Left ventricle myocardium inferior (tissue), 1 donor: ENCODE results near the gene WDR46. TPM values are rescaled to one million over a fixed set of nuclear protein-coding genes. Genes with fewer than 3 reads are reported as not detected.

ENCODE experiments used
- DNase-seq: peaks from one replicate; pipeline ENCODE4 v3.0.0-alpha.2; 2020
- H3K27ac ChIP-seq: fragments of 200-600 bp; replicated peaks from 2 replicates; pipeline ENCODE4 v1.8.0; 2021
- H3K27me3 ChIP-seq: fragments of 200-600 bp; 2 replicates; pipeline ENCODE4 v1.8.0; 2021; ENCODE audit warnings: low read depth
- H3K36me3 ChIP-seq: fragments of 200-600 bp; 2 replicates; pipeline ENCODE4 v1.8.0; 2021
- H3K4me1 ChIP-seq: fragments of 200-600 bp; 2 replicates; pipeline ENCODE4 v1.8.0; 2021
- H3K4me3 ChIP-seq: fragments of 200-600 bp; 2 replicates; pipeline ENCODE4 v1.8.0; 2021; ENCODE audit warnings: mild to moderate bottlenecking, moderate library complexity
- H3K9me3 ChIP-seq: fragments of 200-600 bp; replicated peaks from 2 replicates; pipeline ENCODE4 v1.8.0; 2021
- CTCF ChIP-seq: fragments of 200-600 bp; IDR thresholded peaks from 2 replicates; pipeline ENCODE4 v1.8.0; 2021; ENCODE audit warnings: antibody characterized with exemption, mild to moderate bottlenecking, borderline replicate concordance
- intact Hi-C: fragments of 100-400 bp; cut with micrococcal nuclease; formaldehyde crosslinking; loops from one replicate; pipeline ENCODE4 v1.11.0; 2022
- total RNA-seq: library from RNA; stranded (reverse); fragmentation: NEBNext Ultra II Directional; extraction: Animal tissue kit (Norgen Biotek cat#: 25700); gene quantifications from one replicate; pipeline ENCODE4 v1.2.1, GENCODE V29; 2021
- donor health status: DM: no; HTN: yes; CAD: no; lungs with severe emphysema.

WDR46 gene
- total RNA-seq, 1 donor from 2014 or later = 13.3 TPM

GRCh38 chr6:33249732-33250630, 39.1 kb downstream of the WDR46 start:
- intact Hi-C loops = loop anchor here (5.0 kb wide), 2 partner anchors 88 to 128 kb away; no protein-coding TSS in a partner anchor
- H3K27ac ChIP-seq = peak overlapping the region; percentile 96
- peaks cover 6% of the 10 kb centered on the region for H3K27me3 ChIP-seq
- H3K9me3 ChIP-seq = no peaks in the 10 kb centered on the region
- peaks cover 30% of the 10 kb centered on the region for H3K4me1 ChIP-seq
- H3K4me3 ChIP-seq = peak overlapping the region; percentile 72
- no peak for DNase-seq
- no peak for TF ChIP-seq CTCF
- peaks cover 23% of the 10 kb centered on the region for H3K36me3 ChIP-seq

DNA sequence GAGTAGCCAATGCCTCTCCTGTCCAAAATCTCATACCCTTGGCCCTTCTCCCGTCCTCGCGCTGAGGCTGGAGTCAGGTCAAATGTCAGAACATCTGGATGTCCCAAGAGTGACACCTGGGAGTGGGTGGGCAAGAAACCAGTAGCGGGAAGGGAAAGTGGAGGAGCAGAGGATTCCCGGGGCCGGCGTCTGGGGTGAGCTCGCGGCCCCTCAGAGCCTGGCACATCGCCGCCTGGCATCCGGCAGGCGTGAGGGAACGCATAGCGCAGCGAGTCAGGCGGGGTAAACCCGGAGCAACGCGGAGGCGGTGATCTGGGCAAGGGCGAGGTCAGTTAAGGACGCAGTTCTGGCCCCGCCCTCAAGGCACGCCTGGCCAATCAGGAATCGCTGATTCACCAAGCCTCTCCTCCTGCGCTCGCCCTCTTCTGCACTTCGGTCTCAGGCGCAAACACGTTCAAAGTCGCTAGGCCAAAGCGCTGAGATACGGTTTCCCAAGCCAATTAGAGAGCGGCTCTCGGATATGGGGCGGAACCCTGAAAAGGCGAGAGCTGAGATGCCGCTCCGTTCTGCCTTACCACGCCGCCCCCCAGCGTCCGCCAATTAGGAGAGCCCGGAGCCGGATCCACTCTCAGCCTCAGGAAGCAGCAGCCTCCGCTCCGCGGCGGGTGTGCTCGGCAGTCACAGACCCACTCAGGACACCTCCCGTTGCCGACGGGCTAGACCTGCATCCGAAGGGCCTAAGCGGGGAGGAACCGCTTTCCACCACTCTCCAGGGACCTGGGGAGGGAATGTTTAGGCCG, 39.9 kb downstream of the WDR46 start:
- H3K27ac ChIP-seq = peak overlapping the region; percentile 96
- H3K9me3 ChIP-seq = no peaks in the 10 kb centered on the region
- intact Hi-C loops = loop anchor here (5.0 kb wide), 2 partner anchors 87 to 127 kb away; no protein-coding TSS in a partner anchor
- H3K4me1 ChIP-seq = peaks cover 30% of the 10 kb centered on the region
- TF ChIP-seq CTCF = peak; percentile 35
- H3K27me3 ChIP-seq = peaks cover 13% of the 10 kb centered on the region
- H3K4me3 ChIP-seq = peak overlapping the region; percentile 72
- peak; percentile 97 for DNase-seq
- H3K36me3 ChIP-seq = peaks cover 22% of the 10 kb centered on the region

GRCh38 chr6:33248643-33248931, 40.5 kb downstream of the WDR46 start:
- peak; percentile 18 for DNase-seq
- intact Hi-C loops = loop anchor here (5.0 kb wide), 2 partner anchors 86 to 126 kb away; no protein-coding TSS in a partner anchor
- H3K27ac ChIP-seq = peak overlapping the region; percentile 96
- H3K4me1 ChIP-seq = peaks cover 30% of the 10 kb centered on the region
- peak overlapping the region; percentile 72 for H3K4me3 ChIP-seq
- peak; percentile 20 for TF ChIP-seq CTCF
- H3K27me3 ChIP-seq = peaks cover 13% of the 10 kb centered on the region
- H3K9me3 ChIP-seq = no peaks in the 10 kb centered on the region
- H3K36me3 ChIP-seq = peaks cover 17% of the 10 kb centered on the region

GRCh38 chr6:33247977-33248642, 40.9 kb downstream of the WDR46 start:
- TF ChIP-seq CTCF = peak; percentile 99
- Histone ChIP-seq H3K4me3 (peak overlapping the region; percentile 72), H3K9me3 (no peaks in the 10 kb centered on the region), H3K27ac (peak overlapping the region; percentile 96), H3K4me1 (peaks cover 30% of the 10 kb centered on the region), H3K36me3 (peaks cover 15% of the 10 kb centered on the region), H3K27me3 (peaks cover 13% of the 10 kb centered on the region)
- intact Hi-C loops = loop anchor here (5.0 kb wide), 2 partner anchors 86 to 126 kb away; no protein-coding TSS in a partner anchor
- DNase-seq = peak; percentile 89

DNA sequence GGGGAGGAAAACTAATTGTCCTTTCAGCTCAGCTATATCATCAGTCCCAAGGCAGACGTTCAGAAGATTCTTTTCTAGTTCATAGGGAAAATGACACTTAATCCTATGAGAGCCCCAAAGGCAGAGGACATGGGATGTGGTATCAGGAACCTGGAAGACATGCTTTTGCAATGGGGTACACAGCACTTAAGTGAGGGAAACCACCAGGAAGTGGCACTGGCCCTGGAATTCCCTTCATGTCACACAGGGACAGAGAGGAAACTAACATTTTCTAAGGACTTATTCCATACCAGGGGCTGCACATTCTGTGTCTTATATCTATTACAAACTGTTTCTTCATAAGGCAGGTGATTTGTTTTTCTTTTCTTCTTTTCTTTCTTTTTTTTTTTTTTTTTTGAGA, 45.6 kb downstream of the WDR46 start:
- TF ChIP-seq CTCF = no peak
- Histone ChIP-seq H3K27me3 (peaks cover 51% of the 10 kb centered on the region), H3K4me3 (no peak overlapping the region), H3K27ac (no peak overlapping the region), H3K9me3 (no peaks in the 10 kb centered on the region), H3K4me1 (peaks cover 8% of the 10 kb centered on the region), H3K36me3 (no peaks in the 10 kb centered on the region)
- intact Hi-C loops = no loop called here
- no peak for DNase-seq
